HCT116 (cell line): ENCODE results near the gene SLAIN2.

Experiments used
- EZH2phosphoT487 ChIP-seq: fragments of 200-600 bp; IDR thresholded peaks from 2 replicates; pipeline ENCODE4 v1.6.1; 2018; ENCODE audit warnings: antibody characterized with exemption, borderline replicate concordance
- POLR2AphosphoS5 ChIP-seq: IDR thresholded peaks from 2 replicates; pipeline ENCODE4 v1.6.1; 2011; ENCODE audit warnings: mild to moderate bottlenecking, low read depth, low read length, moderate library complexity

DNA sequence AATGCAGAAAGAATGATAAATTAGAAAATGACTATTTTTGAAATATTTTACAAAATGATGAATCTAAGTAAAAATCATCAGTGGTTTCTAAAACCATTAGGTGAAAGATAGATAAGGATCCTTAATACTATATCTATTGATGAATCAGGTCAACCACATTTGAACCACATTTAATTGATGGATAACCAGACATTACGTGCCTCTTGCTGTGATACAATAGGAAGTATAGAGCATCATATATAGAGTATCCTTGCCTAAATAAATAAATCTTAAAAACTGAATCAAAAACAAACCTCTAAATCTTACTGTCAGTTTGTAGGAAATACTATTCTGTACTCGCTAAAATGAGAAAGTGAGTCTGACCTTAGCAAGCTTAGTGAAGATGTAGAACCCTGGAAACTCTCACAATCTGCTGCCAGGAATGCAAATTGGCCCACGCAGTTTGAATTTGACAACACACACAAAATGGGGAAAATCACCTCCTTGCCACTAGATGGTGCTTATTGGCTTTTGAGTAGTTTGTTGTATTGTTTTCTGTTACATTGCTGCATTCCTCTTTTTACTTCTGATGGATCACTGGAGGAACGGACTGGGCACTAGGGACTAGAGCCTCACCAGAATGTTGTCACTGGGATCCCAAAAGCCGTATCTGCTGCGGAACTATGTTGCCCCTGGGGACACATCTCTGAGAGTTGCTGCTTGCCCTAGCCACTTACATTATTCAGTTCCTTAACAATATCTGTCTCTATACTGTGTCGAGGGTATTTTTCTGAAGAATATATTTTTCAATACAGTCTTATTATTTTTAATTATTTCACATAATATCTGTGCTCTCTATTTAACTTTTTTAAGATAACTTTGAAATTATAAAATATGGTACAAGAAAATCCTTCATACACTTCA lies 25.4 kb upstream of the SLAIN2 start:
- no peak for TF ChIP-seq POLR2AphosphoS5
- TF ChIP-seq EZH2phosphoT487 = no peak
